ENCODE data around the gene TSPO.
"Not testable (repeated sequence)": the region's sequence is repeated elsewhere in the genome, so short reads cannot be mapped to it uniquely, and the experiment has no call there.

Gene TSPO

DNA sequence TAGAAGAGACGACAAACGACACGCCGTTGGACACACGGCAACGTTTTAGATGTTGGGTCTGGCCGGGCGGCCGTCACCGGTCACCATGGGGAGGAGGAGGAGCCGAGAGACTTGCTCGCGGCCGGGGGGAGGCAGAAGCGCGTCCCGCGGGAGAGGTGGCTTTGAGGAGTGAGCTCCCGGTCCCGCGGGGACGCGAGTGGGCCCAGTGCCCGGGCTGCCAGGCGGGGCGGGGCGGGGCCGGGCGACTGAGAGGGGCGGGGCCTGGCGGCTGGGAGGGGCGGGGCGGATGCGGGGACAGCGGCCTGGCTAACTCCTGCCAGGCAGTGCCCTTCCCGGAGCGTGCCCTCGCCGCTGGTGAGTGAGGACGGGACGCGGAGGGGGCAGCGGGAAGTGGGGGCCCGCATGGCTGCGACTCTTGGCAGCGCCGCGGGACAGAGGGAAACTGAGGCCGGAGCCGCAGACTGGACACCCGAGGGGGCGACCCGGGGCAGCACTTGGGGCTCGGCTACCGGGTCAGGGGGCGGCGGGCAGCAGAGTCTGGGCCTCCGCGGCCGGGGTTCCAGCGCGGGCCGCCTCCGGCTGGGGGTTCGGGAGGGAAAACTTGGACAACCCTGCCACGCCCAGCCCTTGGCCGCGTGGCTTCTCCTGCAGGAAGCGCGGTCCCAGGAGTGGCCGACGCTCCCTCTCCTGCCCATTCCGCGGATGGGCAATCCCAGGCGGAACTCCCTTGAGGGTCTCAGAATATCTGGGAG is at the start of gene TSPO:
Gene TSPO (plus strand): TSS at position 309 of the 752 bp plus-strand sequence. CDS start 7,680 bp downstream, outside the sequence.
- DNase-seq, result peak in 53 of 56 donors; percentile 17 to 90 (median 67)

GRCh38 chr22:43104056-43104625 is 47.2 kb upstream of the TSPO start:
- not testable (repeated sequence) for DNase-seq

DNA sequence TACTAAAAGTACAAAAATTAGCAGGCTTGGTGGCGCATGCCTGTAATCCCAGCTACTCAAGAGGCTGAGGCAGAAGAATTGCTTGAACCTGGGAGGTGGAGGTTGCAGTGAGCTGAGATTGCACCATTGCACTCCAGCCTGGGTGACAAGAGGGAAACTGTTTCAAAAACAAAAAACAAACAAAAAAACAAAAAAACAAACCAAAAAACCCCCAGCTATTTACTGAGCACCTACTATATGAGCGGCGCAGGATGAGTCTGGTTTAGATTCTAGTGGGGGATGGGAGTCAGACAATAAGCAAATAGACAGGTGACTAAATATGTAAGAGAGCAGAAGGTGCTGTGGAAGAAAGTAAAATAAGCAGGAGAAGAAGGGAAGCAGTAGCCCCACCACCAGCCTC is 46.4 kb upstream of the TSPO start:
- DNase-seq, result not testable (repeated sequence)

DNA sequence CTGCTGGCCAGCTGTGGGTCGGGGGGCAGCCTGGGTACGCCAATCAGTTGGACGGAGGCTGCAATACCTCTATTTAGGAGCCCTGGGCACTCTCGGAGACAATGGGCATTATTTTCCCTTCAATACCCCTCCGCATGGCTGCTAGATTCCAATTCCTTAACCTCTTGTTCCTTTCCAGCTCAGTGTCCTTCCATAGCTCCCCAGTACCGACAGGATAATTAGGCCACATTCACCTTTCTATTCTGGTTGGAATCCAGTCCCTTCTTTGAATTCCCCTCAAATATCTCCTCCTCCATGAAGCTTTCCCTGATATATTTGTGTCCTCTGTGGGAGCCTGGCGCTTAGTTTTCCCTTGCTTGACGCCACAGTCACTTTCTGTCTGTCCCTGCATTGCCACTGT is 45.1 kb upstream of the TSPO start:
- no peak for DNase-seq

GRCh38 chr22:43109511-43109910 is 41.8 kb upstream of the TSPO start:
- DNase-seq, result no peak

DNA sequence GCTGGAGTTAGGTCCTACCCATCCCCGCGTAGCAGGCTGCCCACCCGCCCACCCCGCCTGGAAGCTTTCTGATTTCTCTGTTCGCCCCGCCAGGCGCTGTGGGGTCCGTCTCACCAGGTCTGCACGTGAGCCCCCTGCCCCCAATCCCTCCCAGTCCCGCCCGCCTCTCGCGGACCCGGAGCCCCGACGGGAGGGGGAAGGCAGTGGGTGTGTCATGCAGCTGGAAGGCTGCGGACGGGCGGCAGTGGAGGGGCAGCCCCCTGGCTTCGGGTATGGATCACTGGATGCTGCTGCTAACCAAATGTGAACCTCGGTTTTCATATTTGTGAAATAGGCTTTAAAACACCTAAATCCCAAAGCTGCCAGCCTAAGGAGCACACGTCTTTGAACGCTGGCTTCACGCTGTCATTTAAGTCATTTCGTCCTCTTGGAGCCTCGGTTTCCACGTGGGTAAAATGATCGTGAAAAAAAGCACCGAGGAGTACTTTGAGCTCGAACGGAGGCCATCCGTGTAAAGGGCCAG is 41.4 kb upstream of the TSPO start:
- no peak for DNase-seq

DNA sequence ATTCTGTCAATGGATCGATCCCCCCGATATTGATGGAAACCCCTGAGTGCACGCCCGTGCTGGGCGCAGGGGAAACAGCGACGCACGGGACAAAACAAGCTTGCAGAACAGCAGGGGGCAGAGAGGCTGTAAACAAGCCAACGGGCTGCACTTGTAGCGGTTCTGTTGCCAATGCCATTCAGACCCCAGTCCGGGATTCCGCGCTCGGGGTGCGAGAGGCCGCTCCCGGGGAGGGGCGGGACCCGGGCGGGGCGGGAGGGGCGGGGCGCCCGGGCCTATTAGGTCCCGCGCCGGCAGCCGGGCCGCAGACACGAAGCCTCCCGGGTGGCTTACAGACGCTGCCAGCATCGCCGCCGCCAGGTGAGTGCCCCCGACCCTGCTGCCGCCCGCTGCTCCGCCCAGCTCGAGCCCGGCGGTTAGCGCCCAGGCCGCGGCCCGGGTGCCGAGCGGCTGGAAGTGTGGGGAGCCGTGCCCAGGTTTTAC is 40.9 kb upstream of the TSPO start, which contains the start of gene BIK:
Gene BIK (plus strand): TSS at position 307 of the 483 bp plus-strand sequence. CDS start 13,273 bp downstream, outside the sequence.
- DNase-seq, result peak in 7 of 56 donors; percentile 1 to 38 (median 7)

GRCh38 chr22:43110927-43111623 is 40.3 kb upstream of the TSPO start:
- DNase-seq, result no peak

DNA sequence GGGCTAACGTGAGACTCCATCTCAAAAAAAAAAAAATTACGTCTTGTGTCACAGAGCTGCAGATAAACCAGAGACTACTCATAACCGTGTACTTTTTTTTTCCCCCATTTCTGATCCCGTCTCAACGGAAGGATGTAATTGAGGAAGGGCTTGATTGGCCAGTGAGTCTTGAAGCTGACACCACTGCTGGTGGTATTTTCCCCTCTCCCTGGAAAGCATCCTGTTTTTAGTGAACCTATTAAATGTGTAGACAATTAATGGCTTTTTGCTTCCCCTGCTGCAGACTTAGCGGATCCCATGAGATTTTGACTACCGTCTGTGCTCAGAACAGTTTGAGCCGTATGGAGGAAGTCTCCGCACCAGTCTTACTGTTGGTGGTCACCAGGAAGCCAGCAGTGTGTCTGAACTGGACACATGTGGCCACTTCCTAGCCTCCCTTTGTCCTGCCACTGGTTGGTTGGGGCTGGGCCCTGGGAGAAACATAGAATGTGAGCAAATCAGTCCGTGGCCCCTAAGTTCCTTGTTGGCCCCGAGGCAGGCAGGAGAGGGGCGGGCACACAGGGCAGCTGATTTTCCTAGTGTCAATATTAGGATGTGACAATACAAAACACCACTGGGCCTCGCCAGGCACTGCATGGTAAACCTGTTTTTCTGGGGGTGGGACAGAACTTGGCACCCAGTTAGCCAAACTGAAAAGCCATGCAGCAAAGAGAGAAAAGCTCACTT is 37.7 kb upstream of the TSPO start:
- DNase-seq, result no peak

GRCh38 chr22:43114958-43115357 is 36.4 kb upstream of the TSPO start:
- no peak for DNase-seq

DNA sequence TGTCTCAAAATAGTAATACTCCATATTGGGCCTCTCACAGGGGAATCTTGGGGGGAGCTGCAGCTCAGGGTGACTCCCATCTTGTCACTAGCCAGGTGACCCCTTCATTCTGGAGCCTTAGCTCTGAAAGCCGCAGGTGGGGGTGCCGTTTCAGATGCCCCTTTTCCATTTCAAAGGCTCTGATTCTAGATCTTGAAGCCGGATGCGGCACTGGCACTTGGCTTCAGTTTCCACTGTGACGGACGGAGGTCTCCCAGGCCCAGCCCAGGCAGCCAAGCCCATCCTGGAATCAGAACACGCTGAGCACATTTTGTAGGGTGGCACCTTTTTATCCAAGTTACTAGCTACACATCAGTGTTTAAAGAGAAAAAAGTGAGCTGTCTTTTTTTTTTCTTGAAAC is 34.4 kb upstream of the TSPO start:
- no peak for DNase-seq

DNA sequence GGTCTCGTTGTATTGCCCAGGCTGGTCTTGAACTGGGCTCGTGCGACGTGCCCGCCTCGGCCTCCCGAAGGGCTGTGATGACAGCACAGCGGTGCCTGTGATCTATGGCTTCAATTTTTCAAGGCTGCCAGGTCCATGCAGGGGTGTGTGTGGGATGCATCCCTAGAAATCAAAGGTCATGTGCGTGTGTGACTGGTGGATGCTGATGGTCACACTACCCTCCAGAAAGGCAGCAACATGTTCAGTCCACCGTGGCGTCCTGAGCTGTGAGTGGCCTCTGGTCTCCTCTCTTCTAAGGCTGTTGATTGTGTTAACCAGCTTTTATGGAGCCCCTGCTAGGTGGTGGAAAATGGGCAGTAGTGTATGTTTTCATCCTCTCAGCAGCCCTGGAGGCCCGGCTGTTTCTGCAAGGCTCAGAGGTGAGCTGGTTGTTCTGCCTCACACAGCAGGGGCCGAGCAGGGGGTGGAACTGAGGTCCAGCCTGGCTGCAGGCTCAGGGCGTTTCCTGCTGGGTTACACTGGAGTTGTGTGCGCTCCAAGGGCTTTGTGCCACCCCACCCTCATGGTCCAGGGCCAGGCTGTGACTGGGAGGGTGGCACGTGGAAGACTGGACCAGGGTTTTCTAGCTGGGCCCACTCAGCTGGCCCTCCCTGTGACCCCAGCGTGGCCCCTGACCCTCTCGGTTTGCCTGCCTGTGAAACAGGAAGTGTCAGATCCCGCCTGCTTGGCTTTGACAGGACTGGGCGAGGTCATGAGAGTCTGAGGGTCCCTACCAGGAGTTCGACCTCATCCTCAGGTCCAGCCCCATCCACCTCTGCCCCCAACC is 33.1 kb upstream of the TSPO start:
- no peak for DNase-seq

DNA sequence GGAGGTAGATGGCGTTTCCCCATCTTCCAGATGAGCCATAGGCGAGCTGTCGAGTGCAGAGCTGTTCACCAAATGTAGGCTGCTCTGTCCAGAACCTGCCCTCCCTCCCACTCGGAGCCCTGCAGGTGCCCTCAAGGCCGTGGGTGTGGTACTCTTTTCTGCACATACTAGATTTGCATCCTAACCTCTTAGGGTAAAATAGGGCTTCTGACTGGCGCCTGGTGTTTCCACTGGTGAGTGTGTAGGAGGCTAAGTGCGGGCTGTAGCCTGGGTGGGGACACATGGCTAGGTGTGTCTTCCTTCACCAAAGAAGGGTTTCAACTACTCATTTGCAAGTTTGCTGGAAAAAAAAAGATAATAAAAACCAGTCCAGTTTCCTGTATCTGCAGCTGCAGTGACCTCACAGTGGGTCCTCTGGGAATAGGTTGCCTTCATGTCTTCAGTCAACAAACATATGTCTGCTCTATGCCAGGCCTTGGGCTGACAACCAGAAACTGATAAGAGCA is 32.4 kb upstream of the TSPO start:
- DNase-seq, result no peak

DNA sequence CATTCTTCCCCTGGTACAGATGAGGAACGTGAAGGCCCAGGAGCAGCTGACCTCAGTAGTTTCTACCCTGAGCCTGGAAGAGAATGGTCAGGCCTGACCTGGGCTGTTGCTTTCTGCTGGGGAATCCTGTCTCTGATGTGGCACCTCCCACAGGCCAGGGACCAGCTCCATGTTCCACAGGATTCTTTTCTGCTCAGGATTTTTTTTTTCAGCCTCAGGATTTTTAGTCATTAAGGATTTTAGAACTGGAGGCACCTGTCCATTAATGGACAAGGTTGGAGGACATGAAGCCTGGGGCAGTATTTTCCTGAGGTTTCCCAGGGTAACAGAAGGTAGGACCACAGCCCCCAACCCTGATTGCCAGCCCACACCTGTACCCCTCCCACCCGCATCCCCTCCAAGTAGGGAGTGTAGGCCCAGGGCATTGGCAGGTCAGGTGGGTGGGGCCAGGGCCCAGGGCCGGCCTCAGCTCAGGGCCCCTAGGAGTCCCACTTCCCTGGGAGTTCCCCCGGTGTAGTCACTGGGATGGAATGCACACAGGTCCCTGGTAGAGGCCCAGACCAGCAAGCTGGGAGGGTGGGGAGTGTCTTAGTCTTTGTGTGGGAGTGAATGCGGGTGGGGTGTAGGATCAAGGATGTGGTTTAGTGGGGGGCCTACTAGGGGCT is 24.7 kb upstream of the TSPO start:
- DNase-seq, result no peak

GRCh38 chr22:43127166-43127908 is 24.0 kb upstream of the TSPO start:
- no peak for DNase-seq

DNA sequence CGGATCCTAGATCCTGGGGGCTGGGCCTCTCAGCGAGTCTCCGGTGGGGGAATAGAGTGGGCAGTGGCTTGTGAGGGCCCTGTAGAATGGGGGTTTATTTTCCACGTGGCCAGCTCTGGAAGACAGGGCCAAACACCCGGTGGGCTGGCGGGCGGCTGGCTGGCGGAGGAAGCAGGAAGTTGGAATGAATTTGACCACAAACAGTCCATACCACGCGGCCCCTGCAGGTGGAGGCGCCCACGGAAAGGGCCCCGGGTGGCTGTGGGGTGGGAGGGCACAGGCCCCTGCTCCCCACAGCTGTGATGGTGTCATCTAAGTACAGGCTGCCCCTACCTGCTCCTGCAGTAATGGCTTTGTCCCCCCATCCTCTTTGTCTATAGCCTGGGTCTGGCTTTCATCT is 23.2 kb upstream of the TSPO start:
- DNase-seq, result no peak

DNA sequence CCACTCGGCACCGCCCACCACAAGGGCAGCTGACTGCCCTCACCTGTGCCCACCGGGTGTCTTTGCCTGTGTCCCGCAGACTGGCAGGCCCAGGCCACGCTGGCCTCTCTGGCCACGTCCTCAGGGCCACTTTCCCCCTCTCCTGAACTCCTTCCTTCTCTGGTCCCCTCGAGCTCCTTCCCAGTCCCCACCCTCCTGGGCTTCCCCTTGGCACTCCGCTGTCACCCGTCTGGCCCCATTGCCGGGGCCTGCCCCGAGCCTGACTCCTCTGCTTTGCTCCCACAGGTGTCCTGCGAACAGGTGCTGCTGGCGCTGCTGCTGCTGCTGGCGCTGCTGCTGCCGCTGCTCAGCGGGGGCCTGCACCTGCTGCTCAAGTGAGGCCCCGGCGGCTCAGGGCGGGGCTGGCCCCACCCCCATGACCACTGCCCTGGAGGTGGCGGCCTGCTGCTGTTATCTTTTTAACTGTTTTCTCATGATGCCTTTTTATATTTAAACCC is 22.4 kb upstream of the TSPO start:
- DNase-seq, result no peak
